OCI-LY7 (cell line): ENCODE results near the gene HSPA12A.

Source experiments
- EZH2phosphoT487 ChIP-seq: fragments of 200-600 bp; sonication (generic); IDR thresholded peaks from 2 replicates; pipeline ENCODE4 v1.6.1; 2018; ENCODE audit warnings: low read depth, borderline replicate concordance, mild to moderate bottlenecking, mixed run types, antibody characterized with exemption, low read length, moderate library complexity, mixed read lengths
- TF ChIP-seq, protein P1 (sequence below): fragments of 200-600 bp; sonication (generic); conservative IDR thresholded peaks from 2 replicates; pipeline ENCODE4 v1.5.1; 2014; ENCODE audit warnings: mild to moderate bottlenecking, antibody characterized with exemption, low read length, moderate library complexity, mixed read lengths

DNA sequence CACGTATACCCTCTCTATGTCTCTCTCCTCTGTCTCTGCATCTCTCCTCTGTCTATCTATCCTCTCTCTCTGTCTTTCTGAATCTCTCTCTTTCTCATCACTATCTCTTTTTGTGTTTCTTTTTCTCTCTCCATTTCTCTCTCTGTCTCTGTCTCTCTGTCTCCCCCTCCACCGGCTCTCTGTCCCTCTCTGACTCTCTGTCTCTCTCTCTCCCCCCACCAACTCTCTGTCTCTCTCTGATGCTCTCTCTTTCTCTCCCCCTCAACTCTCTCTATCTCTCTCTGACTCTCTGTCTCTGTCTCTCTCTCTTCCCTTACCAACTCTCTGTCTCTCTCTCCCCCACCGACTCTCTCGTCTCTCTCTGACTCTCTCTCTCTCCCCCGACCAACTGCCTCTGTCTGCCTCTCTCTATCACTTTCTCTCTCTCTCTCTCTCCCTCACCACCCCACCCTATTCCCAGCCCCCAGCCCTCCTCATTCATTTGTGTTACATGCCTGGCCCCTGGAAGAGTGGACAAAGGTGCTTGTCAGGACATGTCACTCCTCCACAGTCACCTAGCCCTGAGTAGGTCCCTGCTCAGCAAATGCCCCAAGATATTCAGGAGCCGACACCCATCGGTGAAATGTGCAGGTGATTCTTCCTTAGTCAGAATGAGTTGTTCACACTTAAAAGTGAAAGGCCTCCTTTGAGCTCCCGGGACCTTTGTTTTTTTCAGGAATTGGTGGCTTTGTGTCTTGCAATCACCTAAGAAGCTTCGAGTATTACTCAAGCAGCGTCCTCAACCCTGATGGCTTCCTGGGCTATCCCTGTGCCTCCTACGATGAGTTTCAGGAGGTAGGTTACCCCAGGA is 108.0 kb downstream of the HSPA12A start:
- TF ChIP-seq, protein P1, sequence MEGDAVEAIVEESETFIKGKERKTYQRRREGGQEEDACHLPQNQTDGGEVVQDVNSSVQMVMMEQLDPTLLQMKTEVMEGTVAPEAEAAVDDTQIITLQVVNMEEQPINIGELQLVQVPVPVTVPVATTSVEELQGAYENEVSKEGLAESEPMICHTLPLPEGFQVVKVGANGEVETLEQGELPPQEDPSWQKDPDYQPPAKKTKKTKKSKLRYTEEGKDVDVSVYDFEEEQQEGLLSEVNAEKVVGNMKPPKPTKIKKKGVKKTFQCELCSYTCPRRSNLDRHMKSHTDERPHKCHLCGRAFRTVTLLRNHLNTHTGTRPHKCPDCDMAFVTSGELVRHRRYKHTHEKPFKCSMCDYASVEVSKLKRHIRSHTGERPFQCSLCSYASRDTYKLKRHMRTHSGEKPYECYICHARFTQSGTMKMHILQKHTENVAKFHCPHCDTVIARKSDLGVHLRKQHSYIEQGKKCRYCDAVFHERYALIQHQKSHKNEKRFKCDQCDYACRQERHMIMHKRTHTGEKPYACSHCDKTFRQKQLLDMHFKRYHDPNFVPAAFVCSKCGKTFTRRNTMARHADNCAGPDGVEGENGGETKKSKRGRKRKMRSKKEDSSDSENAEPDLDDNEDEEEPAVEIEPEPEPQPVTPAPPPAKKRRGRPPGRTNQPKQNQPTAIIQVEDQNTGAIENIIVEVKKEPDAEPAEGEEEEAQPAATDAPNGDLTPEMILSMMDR: no peak
- no peak for TF ChIP-seq EZH2phosphoT487
